ENCODE measurements around the gene MLLT3.

Gene MLLT3

DNA sequence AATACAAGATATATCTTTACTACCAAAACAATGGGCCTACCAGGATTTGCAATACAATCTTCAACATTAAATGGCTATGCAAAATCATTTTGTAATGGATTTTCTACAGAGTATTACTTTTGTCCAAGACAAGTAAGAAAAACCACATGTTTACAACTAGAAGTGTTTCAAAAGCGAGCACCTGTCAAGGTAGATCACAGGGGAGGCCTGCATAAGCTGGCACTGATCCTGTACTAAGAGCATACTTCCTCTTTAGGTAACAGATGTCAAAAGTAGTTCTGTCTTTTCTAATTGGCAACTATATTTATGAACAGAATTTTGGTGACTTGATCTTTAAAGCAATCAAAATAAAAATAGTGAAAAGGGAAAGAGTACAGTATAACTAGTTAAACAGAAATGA is 249.0 kb downstream of the MLLT3 start:
- peak in 1 of 2 experiments; percentile 41 for DNase-seq

DNA sequence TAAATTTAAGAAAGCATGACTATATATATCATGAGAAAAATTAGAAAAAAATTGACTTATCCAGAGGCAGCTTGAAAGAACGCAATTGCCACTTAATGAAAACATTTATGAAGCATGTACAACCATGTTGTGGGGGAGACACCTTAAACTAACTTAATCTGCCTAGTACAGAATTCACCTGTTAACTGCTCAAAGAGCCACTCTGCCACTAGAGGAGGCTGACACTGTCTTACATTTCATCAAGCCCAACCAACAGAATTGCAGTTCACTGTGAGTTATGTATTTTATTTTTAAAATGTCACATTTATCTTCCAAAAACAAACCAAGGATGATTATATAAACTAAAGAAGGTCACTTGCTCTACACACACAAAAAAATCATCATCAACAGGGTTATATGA is 252.9 kb downstream of the MLLT3 start:
- no peak for DNase-seq

DNA sequence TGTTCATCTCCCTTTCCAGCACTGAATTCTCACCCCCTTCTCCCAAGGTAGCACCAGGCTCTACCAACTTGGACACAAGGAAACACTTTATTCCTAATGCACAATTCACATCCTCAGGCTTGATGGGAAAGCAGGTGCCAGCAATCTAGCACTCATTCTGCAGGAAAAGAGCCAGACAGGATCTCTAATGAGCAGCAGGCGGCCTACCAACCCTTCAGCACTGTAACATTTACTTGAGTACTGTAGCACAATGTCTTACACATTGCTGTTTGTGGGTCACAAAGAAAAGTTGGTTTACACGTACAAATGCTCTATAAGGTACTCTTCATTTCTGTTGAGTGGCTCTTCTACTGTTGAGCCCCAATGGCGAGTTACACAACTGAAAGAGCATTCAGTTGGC is 254.4 kb downstream of the MLLT3 start:
- no peak for DNase-seq

GRCh38 chr9:20364959-20365358 is 257.3 kb downstream of the MLLT3 start:
- DNase-seq = no peak

DNA sequence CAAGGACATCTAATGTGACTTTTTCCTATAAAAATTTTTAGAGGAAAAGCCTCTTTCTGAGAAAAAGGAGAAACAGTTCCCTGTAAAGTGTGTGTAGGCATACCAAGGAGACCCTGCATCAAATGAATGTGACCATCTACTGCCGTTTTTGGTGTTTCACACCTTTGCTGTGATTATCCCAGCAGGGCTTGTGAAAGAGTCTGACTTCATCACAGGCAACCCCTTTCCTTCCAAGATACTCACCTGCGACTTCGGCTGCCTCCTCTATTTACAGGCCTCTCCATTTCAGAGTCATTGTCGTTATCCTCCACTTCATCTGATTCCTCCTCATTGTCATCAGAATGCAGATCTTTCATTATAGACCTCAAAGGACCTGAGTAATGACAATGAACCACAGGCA is 259.1 kb downstream of the MLLT3 start:
- DNase-seq = no peak

GRCh38 chr9:20361656-20362570 is 260.4 kb downstream of the MLLT3 start:
- no peak for DNase-seq

DNA sequence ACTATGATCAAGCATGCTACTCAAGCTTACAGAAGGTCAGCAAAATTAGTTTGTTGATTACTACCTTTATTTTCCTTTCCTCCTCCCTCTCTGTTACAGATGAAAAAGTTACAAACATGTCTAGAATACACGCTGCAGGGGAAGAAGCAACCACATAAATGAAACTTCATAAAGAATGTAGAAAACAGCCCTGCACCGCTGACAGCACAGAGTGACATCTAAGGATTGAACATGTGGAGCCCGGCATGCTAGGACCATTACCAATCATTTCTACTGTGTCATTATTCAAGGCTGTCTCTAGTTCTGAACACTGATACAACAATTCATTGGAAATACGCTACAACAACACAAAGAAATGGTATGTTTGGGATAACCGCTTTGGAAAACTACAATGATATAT is 261.1 kb downstream of the MLLT3 start:
- DNase-seq = no peak

- no peak for DNase-seq
Measured at GRCh38 chr9:20358207-20358606, 264.1 kb downstream of the MLLT3 start.

DNA sequence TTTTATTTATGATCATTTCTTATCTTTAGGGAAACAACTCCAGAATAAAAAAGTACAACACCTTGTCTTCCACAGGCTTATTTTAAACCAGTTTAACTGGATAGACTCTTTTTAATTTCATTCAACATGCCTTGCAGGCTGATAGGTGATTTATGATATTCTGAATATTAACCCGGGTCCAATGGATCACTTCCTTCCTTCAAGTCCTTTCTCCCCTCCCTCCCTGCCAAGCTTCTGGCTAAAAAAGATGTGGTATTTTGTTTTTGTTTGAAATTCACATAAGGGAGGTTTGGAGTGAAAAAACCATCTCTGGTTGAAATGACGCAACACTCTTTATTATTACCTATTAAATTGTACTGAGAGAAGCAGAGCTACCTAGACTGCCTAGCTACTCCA is 265.3 kb downstream of the MLLT3 start:
- DNase-seq = no peak

DNA sequence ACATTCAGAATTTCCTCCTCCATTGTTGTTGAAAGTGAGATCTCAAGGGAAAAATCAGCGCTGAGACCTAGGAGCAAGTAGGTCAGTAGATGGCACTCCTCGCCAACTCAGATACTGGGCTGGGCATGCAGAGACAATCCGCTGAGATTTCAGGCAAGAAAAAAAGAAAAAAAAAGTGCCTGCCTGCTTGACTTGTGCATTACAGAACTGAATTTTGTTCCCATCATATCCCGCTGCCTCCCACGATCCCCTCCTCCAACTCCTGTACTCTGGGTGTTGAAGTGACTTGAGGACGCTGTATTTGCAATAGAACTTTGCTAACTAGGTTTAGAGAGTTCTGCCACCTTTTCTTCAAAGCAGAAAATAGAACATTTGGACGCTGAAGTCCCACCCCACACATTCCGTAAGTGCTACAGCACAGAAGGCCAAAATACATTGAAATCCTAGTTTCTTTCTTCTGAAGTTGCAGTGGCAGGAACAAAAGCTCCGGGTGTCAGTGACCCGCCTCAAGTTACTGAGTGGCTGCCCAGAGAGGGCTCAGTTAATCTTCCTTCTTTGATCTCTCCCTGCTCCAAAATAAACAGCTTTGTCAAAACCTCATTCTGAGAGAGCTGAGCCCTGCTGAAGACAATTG is 265.8 kb downstream of the MLLT3 start:
- peak; percentile 73 to 80 for DNase-seq

DNA sequence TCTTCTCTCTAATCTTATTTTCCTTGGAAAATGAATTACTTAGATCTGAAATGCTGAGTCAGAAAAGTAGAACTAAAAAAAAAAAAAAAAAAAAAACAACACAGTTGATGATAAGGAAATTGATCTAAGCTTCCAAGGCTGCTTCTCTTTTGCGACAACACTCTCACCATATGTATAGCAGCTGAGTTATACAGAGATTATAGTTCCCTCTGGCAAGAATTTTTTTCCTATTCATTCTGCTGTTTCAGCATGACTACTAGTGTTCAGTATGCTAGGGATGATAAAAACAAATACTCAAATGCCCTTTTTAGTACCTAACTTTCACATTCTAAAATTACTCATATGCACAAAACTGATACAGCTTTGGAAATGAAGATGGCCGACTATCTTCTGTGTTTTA is 267.3 kb downstream of the MLLT3 start:
- no peak for DNase-seq

DNA sequence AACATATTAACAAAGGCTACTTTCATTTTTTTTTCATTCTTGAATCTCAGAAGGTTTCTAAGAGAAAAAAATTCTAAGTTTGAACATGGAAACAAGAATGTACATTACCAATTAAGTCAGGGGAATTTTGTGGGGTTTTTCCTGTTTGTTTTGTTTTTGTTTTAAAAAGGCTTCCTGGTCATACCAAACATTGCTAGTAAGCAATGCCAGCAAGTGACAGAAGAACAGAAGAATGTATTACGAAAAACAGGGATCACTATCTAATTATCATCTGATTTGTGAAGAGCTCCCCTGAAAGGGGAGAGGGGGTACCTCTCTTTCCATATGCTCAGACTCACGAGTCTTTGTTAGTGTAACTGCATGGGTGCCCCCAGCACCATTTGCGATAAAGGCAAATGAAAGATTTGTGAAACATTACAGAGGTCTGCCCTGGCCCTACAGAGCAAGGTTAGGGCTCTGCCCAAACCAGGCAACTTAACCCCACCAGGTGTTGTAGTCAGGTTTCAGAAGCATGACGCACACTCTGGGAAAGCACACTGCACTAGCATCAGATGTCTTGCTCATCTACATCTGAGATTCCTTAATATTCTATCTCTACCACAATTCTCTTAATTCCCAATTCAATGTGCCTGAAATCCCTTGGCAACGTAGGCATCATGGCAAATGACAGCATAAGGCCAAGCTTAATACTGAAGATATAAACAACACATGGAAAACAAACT is 268.2 kb downstream of the MLLT3 start:
- no peak for DNase-seq

DNA sequence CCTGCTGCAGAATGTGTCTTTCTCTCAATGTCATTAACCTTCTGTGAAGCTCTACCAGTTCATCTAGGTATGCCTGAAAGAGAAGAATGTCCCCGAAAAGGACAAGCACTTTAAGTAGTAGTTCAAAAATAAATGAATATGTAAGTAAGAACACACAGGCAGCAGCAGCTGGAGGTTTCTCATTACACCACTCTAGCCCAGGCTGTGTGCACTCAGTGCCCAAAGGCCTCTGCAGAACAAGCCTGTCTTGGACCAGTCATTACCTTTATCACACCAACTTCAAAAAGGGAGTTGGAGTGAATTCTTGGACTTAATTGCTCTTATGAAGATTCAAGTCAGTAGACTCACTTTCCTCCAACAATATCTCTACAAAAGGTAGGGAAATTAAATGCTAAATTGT is 268.8 kb downstream of the MLLT3 start:
- DNase-seq = no peak

GRCh38 chr9:20352591-20352990 is 269.7 kb downstream of the MLLT3 start:
- no peak for DNase-seq

- no peak for DNase-seq
Measured at GRCh38 chr9:20351715-20352114, 270.6 kb downstream of the MLLT3 start.

- no peak for DNase-seq
Measured at GRCh38 chr9:20349568-20349967, 272.7 kb downstream of the MLLT3 start.

DNA sequence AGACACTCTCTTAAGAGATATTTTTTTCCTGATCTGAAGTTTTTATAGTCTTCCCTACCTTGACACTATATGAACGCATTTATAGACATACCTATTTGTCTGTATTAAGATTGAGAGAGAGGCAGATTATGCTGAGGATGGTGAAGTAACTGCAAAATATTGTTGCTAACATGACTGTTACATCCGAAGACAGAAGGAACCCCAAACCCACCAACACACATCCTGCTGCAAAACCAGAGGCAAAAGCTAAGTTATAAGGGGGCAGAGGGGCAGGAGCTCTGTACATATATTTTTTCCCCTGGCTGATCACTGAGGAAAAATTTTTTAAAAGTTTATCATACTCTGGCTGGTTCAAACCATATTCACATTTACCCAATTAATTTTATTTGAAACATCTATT is 279.0 kb downstream of the MLLT3 start:
- DNase-seq = no peak

- no peak for DNase-seq
Measured at GRCh38 chr9:20340511-20340861, 281.8 kb downstream of the MLLT3 start.

DNA sequence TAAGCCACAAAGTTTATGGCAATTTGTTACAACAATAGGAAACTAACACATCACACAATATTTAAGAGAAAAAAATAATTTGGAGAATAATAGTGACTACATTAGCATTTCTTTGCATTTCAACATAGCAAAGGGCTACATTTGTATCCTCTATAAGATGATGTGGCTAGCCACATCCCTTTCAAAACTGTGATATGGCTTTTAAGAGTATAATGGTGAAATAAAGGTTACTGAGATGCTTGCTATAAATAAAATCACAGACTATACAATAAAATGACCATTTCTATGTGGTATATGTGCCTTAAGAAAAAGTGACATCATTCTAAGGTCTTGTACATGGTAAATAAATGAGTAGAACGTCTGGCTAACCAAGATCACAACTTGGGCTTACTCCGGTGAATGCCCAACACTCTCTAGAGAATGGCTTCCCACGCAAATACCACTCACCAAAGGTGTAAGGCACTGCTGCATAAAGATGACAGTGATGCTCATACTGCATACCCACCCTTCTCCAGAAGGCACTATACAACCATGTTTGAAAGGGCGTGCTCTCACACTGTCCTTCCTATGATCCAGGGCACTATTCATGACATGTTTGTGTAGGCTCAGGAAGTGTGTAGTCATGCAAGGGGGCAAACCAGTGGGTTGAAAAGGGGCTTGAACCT is 286.5 kb downstream of the MLLT3 start:
- no peak for DNase-seq

DNA sequence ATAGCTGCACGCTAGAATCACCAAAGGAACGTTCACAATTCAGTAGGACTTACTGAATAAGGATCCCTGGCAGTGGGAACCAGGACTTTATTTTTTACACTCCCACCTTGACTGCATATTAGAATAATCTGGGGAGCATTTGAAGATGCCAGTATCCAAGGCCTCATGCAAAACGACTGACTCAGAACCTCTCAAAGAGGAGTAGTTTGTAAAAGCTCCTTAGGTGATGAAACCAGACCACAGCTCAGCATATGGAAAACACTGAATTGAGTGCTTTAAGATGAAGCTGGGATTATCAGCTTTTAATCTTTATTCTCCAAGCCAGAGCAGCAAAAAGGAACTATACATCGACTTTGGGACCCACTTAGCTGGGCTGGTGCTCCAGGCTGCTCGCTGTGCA is 288.3 kb downstream of the MLLT3 start:
- no peak for DNase-seq

GRCh38 chr9:20331095-20331685 is 291.1 kb downstream of the MLLT3 start:
- no peak for DNase-seq

DNA sequence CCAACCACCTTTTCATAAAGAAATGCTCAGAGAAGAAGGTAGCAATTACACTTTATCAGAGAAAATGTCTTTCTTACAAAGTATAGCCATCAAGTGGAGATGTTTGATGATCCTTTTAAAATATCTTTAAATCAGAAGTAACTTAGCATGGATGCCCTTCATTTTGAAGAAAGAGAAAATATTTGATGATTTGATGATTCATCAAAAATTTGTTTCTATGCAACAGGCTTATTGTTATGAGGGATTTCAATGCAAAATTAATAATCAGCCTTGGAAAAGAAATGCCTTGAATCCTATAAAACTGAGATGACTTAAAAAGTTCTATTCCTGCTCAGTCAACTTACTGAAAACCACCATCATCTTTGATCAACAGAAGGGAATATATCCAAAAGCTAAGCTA is 291.6 kb downstream of the MLLT3 start:
- DNase-seq = no peak

DNA sequence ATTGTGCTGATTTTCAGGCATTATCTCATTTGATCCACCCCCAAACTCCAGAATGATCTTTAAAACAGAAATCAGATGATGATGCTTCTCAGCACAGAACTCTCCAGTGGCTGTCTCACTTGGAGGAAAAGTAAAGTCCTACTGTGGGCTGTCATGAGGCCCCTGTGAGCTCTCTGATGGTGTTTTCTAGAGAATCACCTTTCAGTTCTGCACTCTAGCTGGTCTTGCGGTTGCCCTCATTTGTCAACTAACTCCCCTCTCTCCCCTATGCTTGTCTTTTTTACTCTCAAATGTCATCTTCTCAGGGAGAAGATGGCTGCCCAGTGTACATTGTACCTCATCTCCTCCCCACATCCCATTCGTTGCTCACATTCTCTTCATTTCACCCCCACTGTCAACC is 295.8 kb downstream of the MLLT3 start:
- no peak for DNase-seq

Measured in NCI-H2081 (cell line).